GM21528 (cell line): ENCODE data around the gene CD68.

Experiments
- ATAC-seq: cut with Tn5 transposase; IDR thresholded peaks from one replicate; pipeline ENCODE4 v1.9.1; 2021; ENCODE audit warnings: mild to moderate bottlenecking, moderate library complexity; ENCODE audit not compliant: unreplicated experiment, low FRiP score

CD68 gene

DNA sequence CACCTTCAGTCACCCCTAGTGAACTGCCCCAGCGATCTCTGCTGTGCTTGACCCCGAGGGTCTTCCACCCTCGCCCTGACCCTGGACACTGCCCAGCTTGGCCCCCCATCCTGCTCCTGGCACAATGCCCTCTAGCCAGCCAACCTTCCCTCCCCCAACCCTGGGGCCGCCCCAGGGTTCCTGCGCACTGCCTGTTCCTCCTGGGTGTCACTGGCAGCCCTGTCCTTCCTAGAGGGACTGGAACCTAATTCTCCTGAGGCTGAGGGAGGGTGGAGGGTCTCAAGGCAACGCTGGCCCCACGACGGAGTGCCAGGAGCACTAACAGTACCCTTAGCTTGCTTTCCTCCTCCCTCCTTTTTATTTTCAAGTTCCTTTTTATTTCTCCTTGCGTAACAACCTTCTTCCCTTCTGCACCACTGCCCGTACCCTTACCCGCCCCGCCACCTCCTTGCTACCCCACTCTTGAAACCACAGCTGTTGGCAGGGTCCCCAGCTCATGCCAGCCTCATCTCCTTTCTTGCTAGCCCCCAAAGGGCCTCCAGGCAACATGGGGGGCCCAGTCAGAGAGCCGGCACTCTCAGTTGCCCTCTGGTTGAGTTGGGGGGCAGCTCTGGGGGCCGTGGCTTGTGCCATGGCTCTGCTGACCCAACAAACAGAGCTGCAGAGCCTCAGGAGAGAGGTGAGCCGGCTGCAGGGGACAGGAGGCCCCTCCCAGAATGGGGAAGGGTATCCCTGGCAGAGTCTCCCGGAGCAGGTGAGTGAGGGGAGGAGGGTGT is 20.7 kb upstream of the CD68 start, which contains the start of gene TNFSF13:
TSS of gene TNFSF13 (plus strand) at position 207 of the 776 bp plus-strand sequence. CDS start at position 497, 290 bp downstream.
- ATAC-seq: no peak

DNA sequence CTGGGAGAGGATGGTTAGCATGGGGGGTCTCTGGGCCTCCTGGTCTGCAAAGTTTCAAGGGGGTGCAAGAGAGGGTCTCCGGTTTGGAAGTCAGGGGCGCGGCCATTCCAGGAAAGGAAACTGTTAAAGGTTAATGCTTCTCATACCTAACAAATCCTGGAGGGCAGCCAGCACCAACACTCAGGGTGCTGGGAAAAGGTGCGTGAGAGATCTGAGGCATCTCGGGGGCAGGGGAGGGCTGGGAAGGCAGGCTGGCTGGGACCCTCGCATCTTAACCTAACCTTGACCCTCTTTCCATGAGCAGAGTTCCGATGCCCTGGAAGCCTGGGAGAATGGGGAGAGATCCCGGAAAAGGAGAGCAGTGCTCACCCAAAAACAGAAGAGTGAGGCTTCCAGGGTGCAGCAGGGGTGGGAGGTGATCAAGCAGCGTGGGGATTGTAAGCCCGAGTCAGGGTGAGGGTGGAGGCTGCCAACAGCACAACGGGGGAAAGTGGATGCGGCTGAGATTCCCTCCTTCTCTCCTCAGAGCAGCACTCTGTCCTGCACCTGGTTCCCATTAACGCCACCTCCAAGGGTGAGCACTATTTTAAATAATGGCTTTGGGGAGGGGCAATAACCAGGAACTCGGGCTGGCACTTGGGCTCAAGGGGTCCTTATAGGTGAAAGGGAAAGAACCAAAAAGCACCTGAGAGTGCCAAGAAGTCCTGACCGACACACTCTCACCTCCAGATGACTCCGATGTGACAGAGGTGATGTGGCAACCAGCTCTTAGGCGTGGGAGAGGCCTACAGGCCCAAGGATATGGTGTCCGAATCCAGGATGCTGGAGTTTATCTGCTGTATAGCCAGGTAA is 19.9 kb upstream of the CD68 start:
- ATAC-seq: no peak

GRCh38 chr17:7560172-7561027 is 19.0 kb upstream of the CD68 start:
- no peak for ATAC-seq

DNA sequence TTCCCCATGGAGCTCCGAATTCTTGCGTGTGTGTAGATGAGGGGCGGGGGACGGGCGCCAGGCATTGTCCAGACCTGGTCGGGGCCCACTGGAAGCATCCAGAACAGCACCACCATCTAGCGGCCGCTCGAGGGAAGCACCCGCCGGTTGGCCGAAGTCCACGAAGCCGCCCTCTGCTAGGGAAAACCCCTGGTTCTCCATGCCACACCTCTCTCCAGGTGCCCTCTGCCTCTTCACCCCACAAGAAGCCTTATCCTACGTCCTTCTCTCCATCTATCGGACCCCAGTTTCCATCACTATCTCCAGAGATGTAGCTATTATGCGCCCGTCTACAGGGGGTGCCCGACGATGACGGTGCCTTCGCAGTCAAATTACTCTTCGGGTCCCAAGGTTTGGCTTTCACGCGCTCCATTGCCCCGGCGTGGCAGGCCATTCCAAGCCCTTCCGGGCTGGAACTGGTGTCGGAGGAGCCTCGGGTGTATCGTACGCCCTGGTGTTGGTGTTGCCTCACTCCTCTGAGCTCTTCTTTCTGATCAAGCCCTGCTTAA is 18.3 kb upstream of the CD68 start:
- peak; percentile 45 for ATAC-seq

DNA sequence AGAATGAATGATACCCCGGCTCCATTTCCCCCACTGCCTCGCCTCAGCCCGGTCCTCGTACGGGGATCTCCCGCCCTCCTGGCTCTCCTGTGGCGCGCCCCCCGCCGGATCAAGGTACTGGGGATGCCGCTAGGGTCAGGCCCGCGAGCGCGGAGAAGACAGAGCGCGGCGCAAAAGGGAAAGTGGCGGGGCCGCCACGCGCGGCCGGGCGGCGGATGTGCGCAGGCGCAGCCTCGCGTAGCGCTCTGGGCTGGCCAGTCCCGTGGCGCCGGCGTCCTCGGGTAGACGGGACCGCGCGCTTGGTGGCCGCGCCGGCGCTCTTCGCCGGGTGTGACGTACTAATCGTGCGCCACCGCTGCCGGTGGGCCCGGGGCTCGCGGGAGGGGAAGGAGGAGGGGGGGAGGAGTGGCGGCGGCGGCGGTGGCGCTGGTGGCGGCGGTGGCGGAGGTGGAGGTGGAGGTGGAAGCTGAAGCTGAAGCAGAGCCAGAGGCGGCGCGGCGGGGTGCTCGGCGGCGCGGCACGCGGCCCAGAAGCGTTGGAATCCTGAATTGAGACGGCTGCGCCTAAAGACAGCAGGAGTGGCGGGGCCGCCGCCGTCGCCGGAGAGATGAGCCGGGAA is 17.7 kb upstream of the CD68 start, which contains the start of gene SENP3:
TSS of gene SENP3 (plus strand) at position 331 of the 619 bp plus-strand sequence. CDS start 1,158 bp downstream, outside the sequence.
- ATAC-seq: peak; percentile 43

- ATAC-seq: no peak
Measured at GRCh38 chr17:7562208-7562605, 17.2 kb upstream of the CD68 start.

- no peak for ATAC-seq
Measured at GRCh38 chr17:7563115-7563869, 16.1 kb upstream of the CD68 start.

- no peak for ATAC-seq
Measured at GRCh38 chr17:7569571-7569970, 9.9 kb upstream of the CD68 start.

DNA sequence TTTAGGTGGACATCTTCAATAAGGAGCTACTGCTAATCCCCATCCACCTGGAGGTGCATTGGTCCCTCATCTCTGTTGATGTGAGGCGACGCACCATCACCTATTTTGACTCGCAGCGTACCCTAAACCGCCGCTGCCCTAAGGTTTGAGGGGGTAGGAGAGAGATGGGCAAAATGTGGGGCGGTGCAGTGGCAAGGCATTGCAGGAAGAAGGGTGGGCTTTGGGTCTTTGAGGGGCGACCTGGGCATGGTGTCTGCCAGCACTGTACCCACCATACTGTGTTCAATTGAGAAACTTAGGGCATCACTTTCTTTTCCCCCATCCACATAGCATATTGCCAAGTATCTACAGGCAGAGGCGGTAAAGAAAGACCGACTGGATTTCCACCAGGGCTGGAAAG is 9.1 kb upstream of the CD68 start:
- ATAC-seq: no peak

GRCh38 chr17:7572338-7572587 is 7.2 kb upstream of the CD68 start:
- no peak for ATAC-seq

DNA sequence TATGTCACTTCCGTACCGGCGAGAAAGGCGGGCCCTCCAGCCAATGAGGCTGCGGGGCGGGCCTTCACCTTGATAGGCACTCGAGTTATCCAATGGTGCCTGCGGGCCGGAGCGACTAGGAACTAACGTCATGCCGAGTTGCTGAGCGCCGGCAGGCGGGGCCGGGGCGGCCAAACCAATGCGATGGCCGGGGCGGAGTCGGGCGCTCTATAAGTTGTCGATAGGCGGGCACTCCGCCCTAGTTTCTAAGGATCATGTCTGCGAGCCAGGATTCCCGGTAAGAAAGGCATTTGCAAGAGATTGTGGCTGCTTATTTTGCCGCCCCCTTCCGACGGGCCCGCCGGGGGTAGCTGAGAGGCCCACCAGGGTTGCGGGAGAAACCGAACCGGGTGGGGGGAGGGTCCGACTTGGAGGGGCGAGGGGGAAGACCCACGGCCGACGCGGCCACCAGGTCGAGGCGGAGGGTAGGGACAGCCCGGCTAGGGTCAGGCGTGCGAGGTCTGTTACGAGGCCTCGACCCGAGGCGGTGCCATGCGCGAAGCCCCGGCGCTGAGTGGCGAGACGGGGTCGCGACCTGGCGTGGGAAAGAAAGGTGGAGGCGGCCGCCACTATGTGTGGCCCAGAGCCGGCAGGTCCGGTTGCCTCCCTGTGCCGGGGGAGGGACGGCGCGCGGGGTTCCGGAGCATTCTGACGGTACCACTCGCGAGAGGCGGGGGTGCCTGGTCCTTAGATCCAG is 6.7 kb upstream of the CD68 start:
- peak; percentile 82 for ATAC-seq

DNA sequence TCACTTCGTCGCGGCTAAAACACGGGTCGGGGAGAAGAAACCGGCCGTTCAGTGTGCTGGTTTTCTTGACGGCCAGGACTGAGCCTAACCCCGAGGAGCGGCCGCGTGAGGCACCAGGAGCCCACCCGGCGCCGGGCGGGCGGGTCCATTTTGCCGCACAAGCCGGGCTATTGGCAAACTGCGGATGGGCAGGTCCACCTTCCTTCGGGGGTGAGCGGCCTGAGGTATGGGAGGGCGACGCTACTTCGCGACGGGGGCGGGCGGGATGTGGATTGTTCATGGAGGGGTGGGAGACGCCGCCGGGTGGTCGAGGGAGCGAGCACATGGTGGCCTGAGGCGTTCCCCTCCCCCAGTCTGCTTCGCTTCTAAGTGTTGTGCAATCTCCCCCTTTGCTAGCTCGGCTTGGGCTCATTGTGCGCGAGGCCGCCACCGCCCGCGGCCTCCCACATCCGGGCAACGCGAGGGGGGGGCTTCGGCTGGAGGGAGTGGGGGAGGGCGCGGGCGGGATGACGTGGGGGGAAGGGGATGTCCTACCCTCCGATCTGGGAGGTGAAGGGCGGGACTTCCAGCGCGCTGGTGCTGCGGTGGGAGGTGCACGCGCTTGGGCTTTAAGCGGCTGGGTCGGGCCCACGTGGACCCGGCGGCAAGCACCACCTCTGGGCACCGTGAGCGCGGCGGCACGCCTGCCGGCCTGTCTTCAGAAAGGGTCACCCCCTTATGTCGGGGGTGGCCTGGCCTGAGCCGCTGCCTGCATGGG is 5.9 kb upstream of the CD68 start:
- no peak for ATAC-seq

DNA sequence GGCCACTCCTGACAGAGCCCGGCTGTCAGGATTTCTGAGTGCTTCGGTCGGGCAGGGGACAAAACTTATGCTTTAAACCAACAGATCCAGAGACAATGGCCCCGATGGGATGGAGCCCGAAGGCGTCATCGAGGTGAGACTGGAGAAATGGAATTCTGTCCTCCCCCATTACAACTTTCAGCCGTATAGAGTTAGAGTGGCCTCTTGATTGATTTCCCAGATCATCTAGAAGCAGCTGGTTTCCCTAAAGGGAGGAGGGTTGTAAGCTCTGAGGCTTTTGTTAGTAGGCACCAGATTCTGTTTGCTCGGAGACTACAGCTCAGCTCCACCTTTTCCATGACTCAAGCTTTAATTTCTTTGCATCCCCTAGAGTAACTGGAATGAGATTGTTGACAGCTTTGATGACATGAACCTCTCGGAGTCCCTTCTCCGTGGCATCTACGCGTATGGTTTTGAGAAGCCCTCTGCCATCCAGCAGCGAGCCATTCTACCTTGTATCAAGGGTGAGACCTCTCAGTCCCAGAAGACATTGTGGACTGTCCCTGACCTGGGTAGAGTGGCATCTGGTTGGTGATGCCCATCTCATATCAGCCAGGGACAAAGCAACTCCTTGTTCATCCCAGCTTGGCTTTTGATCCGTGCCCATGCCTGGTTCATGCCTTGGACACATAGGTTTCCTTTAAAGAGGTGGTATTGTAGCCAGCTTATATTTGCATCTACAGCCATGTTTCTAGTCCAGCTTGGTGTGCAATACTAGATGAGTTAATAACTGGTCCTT is 5.1 kb upstream of the CD68 start:
- ATAC-seq: no peak

DNA sequence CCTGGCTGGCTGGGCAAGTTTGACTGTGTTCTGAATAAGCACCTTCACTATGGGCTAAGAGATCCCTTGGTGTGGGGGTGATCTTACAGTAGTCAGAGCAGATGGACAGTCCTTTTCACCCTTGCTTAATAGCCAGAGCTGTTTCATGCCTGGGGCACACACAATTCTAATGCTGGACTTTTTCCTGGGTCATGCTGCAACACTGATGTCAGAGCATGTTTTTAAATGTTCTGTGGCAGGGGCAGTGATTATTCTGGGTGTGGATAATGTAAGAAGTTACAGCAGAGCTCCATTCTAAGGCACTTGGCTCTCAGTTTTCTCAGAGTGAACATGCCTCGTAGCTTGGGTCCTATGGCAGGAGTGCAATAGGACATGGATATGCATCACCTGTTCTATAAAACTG is 4.0 kb upstream of the CD68 start:
- no peak for ATAC-seq

DNA sequence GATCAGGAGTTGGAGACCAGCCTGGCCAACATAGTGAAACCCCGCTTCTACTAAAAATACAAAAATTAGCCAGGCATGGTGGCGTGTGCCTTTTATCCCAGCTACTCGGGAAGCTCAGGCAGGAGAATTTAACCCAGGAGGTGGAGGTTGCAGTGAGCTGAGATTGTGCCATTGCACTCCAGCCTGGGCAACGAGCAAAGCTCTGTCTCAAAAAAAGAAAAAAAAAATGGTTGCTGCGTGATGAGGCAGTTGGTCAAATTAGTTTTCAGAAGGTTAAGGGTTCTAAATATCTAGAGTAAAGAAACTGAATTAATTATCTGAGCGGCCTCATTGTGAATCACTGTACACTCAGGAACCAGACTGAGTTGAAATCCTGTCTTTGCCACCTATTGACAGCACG is 3.5 kb upstream of the CD68 start:
- no peak for ATAC-seq

GRCh38 chr17:7576432-7576937 is 3.0 kb upstream of the CD68 start:
- no peak for ATAC-seq
